WTC11 (cell line): ENCODE data around the gene CORO2B. TPM values are rescaled to one million over a fixed set of nuclear protein-coding genes. Genes with fewer than 3 reads are reported as not detected.

Experiments used
- ATAC-seq: fragments of 200-7000 bp; cut with Tn5 transposase; 2 replicates; pipeline ENCODE4 v1.10.0; 2021; ENCODE audit warnings: mild to moderate bottlenecking, moderate library complexity
- CTCF ChIA-PET: fragments of 300-600 bp; sonication (Branson Sonifier 250); formaldehyde crosslinking; loops from one replicate; lab custom pipeline; 2021; ENCODE audit warnings: antibody characterized with exemption; lab: Charles Lee
- POLR2A ChIA-PET: fragments of 350-600 bp; sonication (Branson Sonifier 250); formaldehyde crosslinking; loops from one replicate; lab custom pipeline; 2021; ENCODE audit warnings: antibody characterized with exemption; lab: Charles Lee
- DNase-seq: peaks from one replicate; pipeline ENCODE4 v3.0.0; 2021; ENCODE audit warnings: low spot score
- H3K27ac Mint-ChIP-seq: 2 replicates; pipeline ENCODE4 v1.8.0; 2021; ENCODE audit warnings: mixed read lengths
- H3K27me3 Mint-ChIP-seq: 2 replicates; pipeline ENCODE4 v1.8.0; 2021; ENCODE audit warnings: low read depth, mild to moderate bottlenecking, moderate library complexity, mixed read lengths
- H3K36me3 Mint-ChIP-seq: 2 replicates; pipeline ENCODE4 v1.8.0; 2021; ENCODE audit warnings: mixed read lengths
- H3K4me1 Mint-ChIP-seq: 2 replicates; pipeline ENCODE4 v1.8.0; 2022; ENCODE audit warnings: mixed read lengths
- H3K4me3 Mint-ChIP-seq: 2 replicates; pipeline ENCODE4 v1.8.0; 2021; ENCODE audit warnings: mild to moderate bottlenecking, moderate library complexity, mixed read lengths
- H3K9me3 Mint-ChIP-seq: 2 replicates; pipeline ENCODE4 v1.8.0; 2021; ENCODE audit warnings: mixed read lengths
- ARID4B ChIP-seq: sonication (generic); formaldehyde crosslinking; IDR thresholded peaks from 2 replicates; pipeline ENCODE4 v1.8.0; 2023; ENCODE audit warnings: missing genetic modification reagents, mild to moderate bottlenecking, borderline replicate concordance
- ATF1 ChIP-seq: sonication (generic); formaldehyde crosslinking; IDR thresholded peaks from 2 replicates; pipeline ENCODE4 v1.8.1; 2023; ENCODE audit warnings: mild to moderate bottlenecking, moderate library complexity, missing genetic modification reagents
- ATF2 ChIP-seq: sonication (generic); formaldehyde crosslinking; IDR thresholded peaks from 2 replicates; pipeline ENCODE4 v1.8.1; 2022; ENCODE audit warnings: low read depth, missing genetic modification reagents, borderline replicate concordance
- CREB1 ChIP-seq: sonication (generic); formaldehyde crosslinking; IDR thresholded peaks from 2 replicates; pipeline ENCODE4 v1.8.0; 2023; ENCODE audit warnings: mild to moderate bottlenecking, missing genetic modification reagents
- JUN ChIP-seq: sonication (generic); formaldehyde crosslinking; IDR thresholded peaks from 2 replicates; pipeline ENCODE4 v1.8.0; 2023; ENCODE audit warnings: mild to moderate bottlenecking, missing genetic modification reagents
- MXD4 ChIP-seq: fragments of 250-450 bp; sonication (Bioruptor Pico); IDR thresholded peaks from 2 replicates; pipeline ENCODE4 v1.8.0; 2021; ENCODE audit warnings: mild to moderate bottlenecking, moderate library complexity, borderline replicate concordance
- NFATC4 ChIP-seq: fragments of 250-450 bp; sonication (Bioruptor Pico); IDR thresholded peaks from 2 replicates; pipeline ENCODE4 v1.9.0; 2021; ENCODE audit warnings: mild to moderate bottlenecking
- NFE2L1 ChIP-seq: sonication (generic); formaldehyde crosslinking; IDR thresholded peaks from 2 replicates; pipeline ENCODE4 v1.8.1; 2023; ENCODE audit warnings: missing genetic modification reagents
- NR1H2 ChIP-seq: sonication (generic); formaldehyde crosslinking; IDR thresholded peaks from 2 replicates; pipeline ENCODE4 v1.9.0; 2021; ENCODE audit warnings: mild to moderate bottlenecking, moderate library complexity, missing genetic modification reagents
- PRDM15 ChIP-seq: sonication (generic); formaldehyde crosslinking; IDR thresholded peaks from 2 replicates; pipeline ENCODE4 v1.8.0; 2022; ENCODE audit warnings: missing genetic modification reagents
- PREB ChIP-seq: sonication (generic); formaldehyde crosslinking; IDR thresholded peaks from 2 replicates; pipeline ENCODE4 v1.8.1; 2022; ENCODE audit warnings: mild to moderate bottlenecking, missing genetic modification reagents, moderate library complexity, borderline replicate concordance
- PRRX2 ChIP-seq: fragments of 250-450 bp; sonication (Bioruptor Pico); IDR thresholded peaks from 2 replicates; pipeline ENCODE4 v1.8.0; 2021; ENCODE audit warnings: mild to moderate bottlenecking
- TEAD1 ChIP-seq: sonication (generic); formaldehyde crosslinking; IDR thresholded peaks from 2 replicates; pipeline ENCODE4 v1.8.0; 2022; ENCODE audit warnings: mild to moderate bottlenecking, missing genetic modification reagents
- TEAD4 ChIP-seq: sonication (generic); formaldehyde crosslinking; IDR thresholded peaks from 2 replicates; pipeline ENCODE4 v1.8.0; 2022; ENCODE audit warnings: mild to moderate bottlenecking, missing genetic modification reagents
- ZNF219 ChIP-seq: sonication (generic); formaldehyde crosslinking; IDR thresholded peaks from 2 replicates; pipeline ENCODE4 v1.8.0; 2023; ENCODE audit warnings: missing genetic modification reagents, mild to moderate bottlenecking, borderline replicate concordance
- ZNF232 ChIP-seq: sonication (generic); formaldehyde crosslinking; IDR thresholded peaks from 2 replicates; pipeline ENCODE4 v1.8.0; 2022; ENCODE audit warnings: mild to moderate bottlenecking, missing genetic modification reagents
- ZNF396 ChIP-seq: fragments of 250-450 bp; sonication (Bioruptor Pico); IDR thresholded peaks from 2 replicates; pipeline ENCODE4 v1.8.0; 2021; ENCODE audit warnings: mild to moderate bottlenecking, moderate library complexity, borderline replicate concordance
- ZNF416 ChIP-seq: fragments of 250-450 bp; sonication (Bioruptor Pico); IDR thresholded peaks from 2 replicates; pipeline ENCODE4 v1.9.0; 2021; ENCODE audit warnings: mild to moderate bottlenecking, inconsistent platforms
- ZNF671 ChIP-seq: fragments of 250-450 bp; sonication (Bioruptor Pico); IDR thresholded peaks from 2 replicates; pipeline ENCODE4 v1.8.0; 2021; ENCODE audit warnings: mild to moderate bottlenecking
- total RNA-seq: library from RNA; stranded (reverse); gene quantifications from 3 replicates; pipeline ENCODE4 v1.2.3, GENCODE V29; 2021

The CORO2B gene
- total RNA-seq, 1 experiment from 2014 or later: 4.9 TPM

GRCh38 chr15:68585574-68586273 lies 6.9 kb downstream of the CORO2B start:
- H3K9me3 Mint-ChIP-seq: no peaks in the 10 kb centered on the region
- no peak for TF ChIP-seq CREB1 (CRISPR knock-in tag)
- TF ChIP-seq ZNF396 (CRISPR knock-in tag): no peak
- TF ChIP-seq NFE2L1 (CRISPR knock-in tag): no peak
- no peak for TF ChIP-seq ZNF219 (CRISPR knock-in tag)
- TF ChIP-seq PRRX2 (CRISPR knock-in tag): no peak
- TF ChIP-seq ZNF416 (CRISPR knock-in tag): no peak
- CTCF ChIA-PET: interaction anchor here (0.7 to 1.8 kb wide), 5 partner anchors 14 to 88 kb away, joined by 3 to 5 read pairs (median 4); no protein-coding TSS in a partner anchor
- ATAC-seq: no peak
- no peaks in the 10 kb centered on the region for H3K36me3 Mint-ChIP-seq
- H3K4me1 Mint-ChIP-seq: peaks cover 50% of the 10 kb centered on the region
- no peak overlapping the region for H3K4me3 Mint-ChIP-seq
- DNase-seq: no peak
- no peak overlapping the region for H3K27ac Mint-ChIP-seq
- peaks cover 13% of the 10 kb centered on the region for H3K27me3 Mint-ChIP-seq
- POLR2A ChIA-PET: no interaction called here

- no peak for DNase-seq
- Mint-ChIP-seq H3K27me3 (peaks cover 6% of the 10 kb centered on the region), H3K36me3 (no peaks in the 10 kb centered on the region), H3K4me1 (peaks cover 49% of the 10 kb centered on the region), H3K27ac (no peak overlapping the region), H3K4me3 (no peak overlapping the region), H3K9me3 (no peaks in the 10 kb centered on the region)
- ChIA-PET CTCF (interaction anchor here (0.7 to 1.1 kb wide), 4 partner anchors 15 to 90 kb away, joined by 3 to 4 read pairs (median 4); no protein-coding TSS in a partner anchor), POLR2A (no interaction called here)
- TF ChIP-seq ATF1 (no peak), PRDM15 (CRISPR knock-in tag) (no peak), ZNF396 (CRISPR knock-in tag) (no peak), NFATC4 (no peak), TEAD1 (no peak), TEAD4 (no peak), MXD4 (no peak), JUN (CRISPR knock-in tag) (no peak), ZNF232 (CRISPR knock-in tag) (no peak), ATF2 (no peak), ARID4B (CRISPR knock-in tag) (no peak), NR1H2 (CRISPR knock-in tag) (no peak), PREB (no peak), ZNF671 (no peak)
- ATAC-seq: no peak
Observed at GRCh38 chr15:68586274-68586961, 7.6 kb downstream of the CORO2B start.
